Gastrocnemius medialis (tissue), 4 donors: Measurements from ENCODE around the gene CIITA.

Source experiments
- POLR2A ChIP-seq, 2 donors: fragments of 450-650 bp; IDR thresholded peaks; one replicate each; pipeline ENCODE4 v1.6.1; 2017; ENCODE audit warnings: antibody characterized with exemption in 2 of 2, mild to moderate bottlenecking in 2 of 2, moderate library complexity in 2 of 2
- TF ChIP-seq, protein P1 (sequence below), 5 experiments: fragments of 450-650 bp in 3 of 5; fragments of 200-600 bp in 2 of 5; sonication (generic) in 2 of 5; IDR thresholded peaks in 4 of 5; conservative IDR thresholded peaks in 1 of 5; 1 replicate in 4 of 5; 2 replicates in 1 of 5; pipeline ENCODE4 v1.5.1; 2016 to 2019; ENCODE audit warnings: antibody characterized with exemption in 5 of 5, mild to moderate bottlenecking in 3 of 5, moderate library complexity in 3 of 5

DNA sequence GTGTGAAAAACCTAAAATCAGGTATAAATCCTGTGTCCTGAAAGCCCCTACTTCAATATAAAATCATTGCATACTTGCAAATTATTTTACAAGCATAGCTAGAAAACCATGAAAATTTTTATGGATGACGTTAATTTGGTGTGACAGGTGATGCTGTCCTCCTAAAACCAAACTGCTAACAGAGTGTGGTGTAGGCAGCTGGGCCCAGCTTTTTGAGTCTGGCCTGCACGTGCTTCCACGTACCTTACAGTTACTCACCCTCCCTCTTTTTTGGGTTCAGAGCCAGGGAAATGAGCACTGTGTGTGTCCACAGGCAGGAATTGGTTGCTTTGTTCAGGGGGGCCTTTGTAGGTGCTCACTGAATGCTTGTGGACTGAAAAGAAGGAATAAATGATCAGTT is 103.8 kb downstream of the CIITA start:
- TF ChIP-seq, protein P1, sequence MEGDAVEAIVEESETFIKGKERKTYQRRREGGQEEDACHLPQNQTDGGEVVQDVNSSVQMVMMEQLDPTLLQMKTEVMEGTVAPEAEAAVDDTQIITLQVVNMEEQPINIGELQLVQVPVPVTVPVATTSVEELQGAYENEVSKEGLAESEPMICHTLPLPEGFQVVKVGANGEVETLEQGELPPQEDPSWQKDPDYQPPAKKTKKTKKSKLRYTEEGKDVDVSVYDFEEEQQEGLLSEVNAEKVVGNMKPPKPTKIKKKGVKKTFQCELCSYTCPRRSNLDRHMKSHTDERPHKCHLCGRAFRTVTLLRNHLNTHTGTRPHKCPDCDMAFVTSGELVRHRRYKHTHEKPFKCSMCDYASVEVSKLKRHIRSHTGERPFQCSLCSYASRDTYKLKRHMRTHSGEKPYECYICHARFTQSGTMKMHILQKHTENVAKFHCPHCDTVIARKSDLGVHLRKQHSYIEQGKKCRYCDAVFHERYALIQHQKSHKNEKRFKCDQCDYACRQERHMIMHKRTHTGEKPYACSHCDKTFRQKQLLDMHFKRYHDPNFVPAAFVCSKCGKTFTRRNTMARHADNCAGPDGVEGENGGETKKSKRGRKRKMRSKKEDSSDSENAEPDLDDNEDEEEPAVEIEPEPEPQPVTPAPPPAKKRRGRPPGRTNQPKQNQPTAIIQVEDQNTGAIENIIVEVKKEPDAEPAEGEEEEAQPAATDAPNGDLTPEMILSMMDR (IDR thresholded peaks at IDR 0.05 in 4 of 5, conservative IDR thresholded peaks at IDR 0.05 in 1 of 5): no peak
- TF ChIP-seq POLR2A (IDR thresholded peaks at IDR 0.05): no peak
